NCI-H345 (cell line): ENCODE measurements around the gene FBXO8.
"Not testable (repeated sequence)": the region's sequence is repeated elsewhere in the genome, so short reads cannot be mapped to it uniquely, and the experiment has no call there.

Experiments used
- DNase-seq: peaks from one replicate; lab custom pipeline; 2025; lab: John Stamatoyannopoulos, UW

Gene FBXO8

DNA sequence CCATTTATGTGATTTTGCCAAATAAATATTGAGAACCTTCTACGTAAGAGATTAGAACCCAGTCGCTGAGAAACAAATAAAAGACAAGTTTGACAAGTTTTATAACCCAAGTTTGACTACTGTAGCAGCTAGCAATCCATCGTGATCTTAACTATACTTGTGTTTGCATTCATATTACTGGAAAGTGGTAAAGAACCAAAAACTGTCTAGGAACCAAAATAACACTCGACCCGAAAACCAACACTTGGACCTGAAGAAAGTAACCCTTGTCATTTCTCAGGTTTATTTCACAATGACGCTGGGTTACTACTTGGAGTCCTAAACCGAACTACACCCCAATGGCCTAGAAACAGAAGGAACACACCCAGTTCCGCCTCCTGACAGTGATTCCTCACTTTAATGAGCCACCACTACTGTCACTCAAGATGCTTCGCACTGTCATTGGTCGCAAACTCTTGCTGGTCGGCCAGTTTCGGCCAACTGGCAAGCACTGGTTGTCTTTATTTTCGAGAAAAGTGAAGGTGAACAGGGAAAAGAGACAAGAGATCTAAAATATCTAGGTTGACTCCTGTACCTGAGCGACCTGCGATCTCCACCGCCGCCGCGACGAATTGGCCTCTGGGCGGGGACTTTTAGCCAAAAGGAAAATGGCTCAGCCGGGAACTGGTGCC is 496 bp downstream of the FBXO8 start:
- DNase-seq, result peak; percentile 86

DNA sequence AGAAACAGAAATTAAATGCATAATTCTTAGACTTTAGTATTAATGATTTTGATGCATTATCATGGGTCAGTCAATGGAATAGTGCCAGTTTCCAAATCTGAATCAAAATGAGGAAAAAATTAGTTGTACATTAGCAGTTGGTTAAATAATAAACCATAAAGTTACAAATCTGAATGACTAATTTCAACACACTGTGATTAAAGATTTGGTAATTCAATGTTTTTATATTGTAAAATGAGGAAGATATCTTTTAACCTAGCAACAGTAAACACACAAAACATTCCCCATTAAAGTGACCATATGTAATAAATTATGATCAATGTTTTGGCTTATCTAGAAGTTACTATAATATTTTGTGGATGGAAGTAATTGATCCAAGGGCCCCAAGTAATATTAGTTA is 1.6 kb downstream of the FBXO8 start:
- DNase-seq, result no peak

DNA sequence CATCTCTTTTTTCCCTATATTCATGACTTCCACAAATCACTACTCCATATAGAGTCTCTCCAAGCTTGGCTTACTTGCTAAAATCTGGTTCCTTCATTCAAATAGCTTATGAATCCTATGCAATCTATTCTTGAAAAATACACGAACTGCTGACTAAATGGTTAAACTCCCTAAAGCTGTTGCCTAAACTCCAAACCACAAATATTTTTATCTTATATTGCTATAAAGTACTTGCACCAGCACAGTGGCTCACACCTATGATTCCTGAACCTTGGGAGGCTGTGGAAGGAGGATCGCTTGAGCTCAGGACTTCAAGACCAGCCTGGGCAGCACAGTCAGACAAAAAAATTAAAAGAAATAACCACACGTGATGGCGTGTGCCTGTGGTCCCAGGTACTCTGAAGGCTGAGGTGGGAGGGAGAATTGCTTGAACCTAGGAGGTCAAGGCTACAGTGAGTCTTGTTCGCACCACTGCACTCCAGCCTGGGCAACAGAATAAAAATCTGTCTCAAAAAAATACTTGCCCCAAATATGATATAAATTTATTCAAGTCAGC is 2.2 kb downstream of the FBXO8 start:
- no peak for DNase-seq

DNA sequence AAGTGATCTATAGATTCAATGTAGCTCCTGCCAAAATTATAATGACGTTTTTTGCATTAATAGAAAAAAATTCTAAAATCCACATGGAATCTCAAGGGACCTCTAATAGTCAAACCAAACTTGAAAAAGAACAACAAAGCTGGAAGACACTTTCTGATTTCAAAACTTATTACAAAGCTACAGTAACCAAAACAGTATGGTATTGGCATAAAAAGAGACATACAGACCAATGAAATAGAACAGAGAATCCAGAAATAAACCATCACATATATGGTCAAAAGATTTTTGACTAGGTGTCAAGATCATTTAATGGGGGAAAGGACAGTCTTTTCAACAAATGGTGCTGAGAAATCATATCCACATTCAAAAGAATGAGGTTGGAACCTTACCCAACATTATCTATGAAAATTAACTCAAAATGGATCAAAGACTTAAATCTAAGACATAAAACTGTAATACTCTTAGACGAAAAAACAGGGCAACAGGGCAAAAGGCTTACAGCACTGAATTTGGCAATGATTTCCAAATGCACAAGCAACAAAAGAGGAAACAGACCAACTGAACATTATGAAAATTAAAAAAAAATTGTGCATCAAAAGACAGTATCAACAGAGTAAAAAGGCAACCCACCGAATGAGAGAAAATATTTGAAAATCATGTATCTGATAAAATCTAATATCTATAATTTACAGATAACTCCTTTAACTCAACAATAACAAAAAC is 3.9 kb downstream of the FBXO8 start:
- no peak for DNase-seq

DNA sequence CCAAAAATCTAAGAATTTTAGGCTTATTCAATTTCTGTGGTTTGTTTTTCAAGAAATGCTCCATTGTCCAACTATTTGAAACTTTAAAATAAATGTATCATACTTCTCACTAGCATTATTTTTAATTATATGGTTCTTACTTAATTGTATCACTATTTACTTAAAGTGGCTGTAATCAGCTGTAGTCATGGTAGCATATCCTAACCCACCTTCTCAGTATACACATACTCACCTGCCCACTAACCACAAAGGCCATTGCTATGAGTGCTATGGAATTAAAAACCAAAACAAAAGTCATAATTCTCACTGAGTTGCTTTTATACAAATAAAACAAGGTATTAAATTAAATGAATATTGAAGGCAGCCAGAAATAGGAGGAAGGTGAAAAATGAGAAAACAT is 5.0 kb downstream of the FBXO8 start:
- no peak for DNase-seq

DNA sequence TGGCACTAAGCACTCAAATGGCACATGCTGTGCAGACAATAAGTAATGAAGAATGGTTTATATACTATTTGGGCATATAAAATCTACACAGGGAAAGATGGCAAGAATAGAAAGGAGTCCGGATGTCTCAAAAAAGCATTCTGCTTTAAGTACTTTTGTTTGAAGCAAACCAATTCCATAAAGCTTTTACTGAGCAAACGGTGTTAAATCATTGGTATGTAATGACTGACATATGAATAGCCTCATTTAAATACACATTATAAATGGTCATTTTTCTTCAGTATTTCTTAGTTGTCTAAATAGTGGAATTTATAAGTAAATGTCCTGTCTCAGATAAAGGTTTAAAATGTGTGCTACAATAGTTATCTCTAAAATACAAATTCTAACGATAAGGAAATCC is 6.0 kb downstream of the FBXO8 start:
- DNase-seq, result no peak

DNA sequence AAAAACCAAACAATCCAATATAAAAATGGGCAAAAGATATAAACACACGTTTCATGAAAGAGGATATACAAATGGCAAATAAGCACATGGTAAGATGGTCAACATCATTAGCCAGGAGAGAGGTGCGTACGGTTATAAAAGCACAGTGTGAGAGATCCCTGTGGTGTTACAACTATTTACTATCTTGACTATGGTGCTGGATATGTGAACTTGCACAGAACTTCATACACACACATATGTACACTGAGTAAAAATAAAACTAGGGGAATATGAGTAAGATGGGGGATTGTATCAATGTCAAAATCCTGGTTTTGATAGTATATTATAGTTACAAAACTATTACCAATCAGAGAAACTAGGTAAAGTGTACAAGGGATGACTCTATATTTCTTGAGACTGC is 8.4 kb downstream of the FBXO8 start:
- no peak for DNase-seq

DNA sequence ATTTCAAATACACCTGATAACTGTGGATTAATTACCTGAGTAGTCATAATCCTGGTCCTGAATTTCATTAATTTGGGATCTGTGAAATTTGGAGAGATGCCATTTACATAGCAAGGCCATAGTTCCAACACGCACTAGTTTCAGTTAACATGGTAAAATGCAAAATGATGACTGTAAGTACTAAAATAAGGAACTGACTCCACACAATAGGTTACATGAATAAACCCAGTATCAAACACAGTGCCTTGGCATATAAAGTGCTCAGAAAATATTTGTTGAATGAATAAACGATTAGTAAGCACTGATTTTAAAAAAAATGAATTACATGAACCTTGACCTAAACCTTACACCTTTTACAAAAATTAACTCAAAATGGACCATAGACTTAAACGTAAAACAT is 9.0 kb downstream of the FBXO8 start:
- no peak for DNase-seq

DNA sequence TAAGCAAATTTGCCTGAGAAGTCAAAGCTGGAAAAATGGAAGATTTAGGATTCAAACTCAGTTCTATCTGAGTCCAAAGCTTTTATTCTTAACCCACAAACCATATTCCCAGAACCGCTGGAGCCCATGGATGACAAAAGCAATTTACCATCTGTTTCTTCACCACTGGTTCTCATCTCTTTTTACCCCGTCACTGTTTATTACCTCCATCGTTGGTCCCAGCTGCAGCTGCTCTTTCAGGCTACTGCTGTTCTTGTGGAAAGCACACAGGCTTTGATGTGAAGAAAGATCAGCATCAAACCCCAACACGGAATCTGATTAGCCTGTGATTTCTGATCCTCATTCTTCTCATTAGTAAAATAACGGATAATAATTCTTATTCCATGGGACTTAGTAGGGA is 9.5 kb downstream of the FBXO8 start:
- DNase-seq, result no peak

DNA sequence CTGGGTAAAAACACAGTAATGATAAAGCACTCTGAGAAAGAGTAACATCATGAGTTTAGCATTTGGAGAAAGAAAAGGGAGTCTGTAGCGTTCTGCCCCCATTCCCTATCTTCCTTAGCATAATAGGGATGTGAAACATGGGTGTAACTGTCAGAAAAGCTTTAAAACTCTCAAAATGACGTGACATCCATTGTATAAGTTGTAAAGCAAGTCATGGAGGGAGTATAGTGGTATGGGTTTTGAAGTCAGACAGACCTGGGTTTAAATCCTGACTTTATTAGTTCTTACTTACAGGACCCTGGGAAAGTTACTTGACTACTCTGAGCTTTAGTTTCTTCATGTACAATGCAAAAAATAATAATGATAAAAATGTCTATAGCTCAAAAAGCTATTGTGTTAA is 17.1 kb downstream of the FBXO8 start:
- no peak for DNase-seq

DNA sequence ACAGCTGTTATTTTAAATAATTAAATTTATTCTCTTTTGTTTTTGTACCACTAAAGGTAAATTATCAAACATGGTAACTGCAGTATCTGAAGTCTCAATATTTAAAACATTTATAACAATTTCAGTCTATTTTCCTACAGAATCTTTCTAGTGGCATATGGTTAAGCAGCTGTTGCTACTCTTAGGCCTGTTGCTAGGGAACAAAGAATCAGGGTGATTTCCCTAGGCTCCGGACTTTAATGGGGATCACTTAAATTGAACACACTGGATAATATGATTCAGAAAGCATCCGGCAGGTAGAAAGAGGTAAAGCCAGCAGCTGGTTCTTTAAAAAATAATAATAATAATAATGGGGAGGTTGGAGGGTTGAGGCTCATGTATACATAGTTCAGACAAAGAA is 17.6 kb downstream of the FBXO8 start:
- DNase-seq, result no peak

DNA sequence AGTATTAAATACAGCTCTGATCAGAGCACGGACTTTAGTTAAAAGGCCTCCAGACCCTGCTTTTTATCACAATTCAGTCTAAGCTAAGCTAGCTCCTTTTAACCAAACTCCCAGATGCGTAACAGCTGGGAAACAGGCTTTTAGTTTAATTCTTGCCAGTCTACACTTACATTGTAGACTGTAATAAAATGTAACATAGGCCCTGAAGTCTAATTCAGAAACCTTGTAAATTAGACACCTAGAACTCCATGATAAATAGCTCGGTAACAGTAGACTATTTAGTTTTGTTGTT is 20.1 kb downstream of the FBXO8 start:
- no peak for DNase-seq

DNA sequence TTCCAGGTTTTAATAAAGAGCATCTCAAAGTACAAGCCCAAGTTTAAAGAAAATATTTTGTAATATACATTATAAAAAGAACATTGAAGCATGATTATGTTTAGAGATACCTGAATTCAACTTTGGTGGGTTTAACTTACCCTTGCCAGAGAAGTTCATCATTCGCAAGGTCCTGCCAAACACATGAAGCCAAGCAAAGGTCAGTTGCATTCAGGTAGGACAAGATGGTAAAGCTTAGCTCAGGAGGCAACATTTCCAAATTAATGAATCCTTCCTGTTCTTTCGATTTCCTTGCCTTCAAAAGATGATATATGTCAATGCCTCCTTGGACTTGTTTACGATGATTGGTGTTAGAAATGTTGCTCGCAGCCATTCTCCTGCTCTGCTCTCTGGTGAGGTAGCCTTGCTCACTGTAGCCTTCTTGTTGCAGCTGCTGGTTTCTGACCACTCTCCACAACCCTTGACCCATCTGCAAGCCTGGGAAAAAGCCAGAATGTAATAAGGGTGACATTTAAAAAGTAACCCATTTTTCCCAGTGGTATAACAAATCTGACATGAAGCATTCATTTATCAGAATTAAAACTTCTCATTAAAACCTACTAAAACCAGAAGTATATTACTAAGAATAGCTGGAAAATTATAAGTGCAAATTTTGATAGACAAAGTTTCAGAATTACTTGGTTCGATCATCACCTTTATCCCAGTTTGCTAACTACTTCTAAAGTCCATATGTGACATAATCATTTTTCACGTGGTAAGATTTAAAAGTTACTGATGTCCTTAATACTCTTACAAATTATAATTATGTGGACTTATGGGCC is 20.6 kb downstream of the FBXO8 start:
- DNase-seq, result no peak

DNA sequence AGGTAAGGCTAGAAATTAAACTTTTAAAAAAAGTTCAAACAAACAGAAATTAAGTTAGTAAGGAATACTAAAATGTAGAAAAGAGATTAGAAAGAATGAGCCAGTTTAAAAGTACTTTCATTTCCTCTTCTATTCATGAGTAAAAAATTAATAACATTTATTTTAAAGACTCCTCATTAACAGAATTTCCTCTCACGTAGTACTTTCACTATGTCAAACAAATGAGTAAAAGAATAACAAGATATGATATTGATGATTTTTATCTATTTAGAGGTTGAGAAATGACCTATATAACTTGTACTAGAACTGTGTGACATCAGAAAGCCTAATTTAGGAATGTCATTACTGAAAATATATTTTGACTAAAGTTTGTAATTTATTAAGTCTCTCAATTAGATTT is 22.0 kb downstream of the FBXO8 start:
- DNase-seq, result not testable (repeated sequence)

DNA sequence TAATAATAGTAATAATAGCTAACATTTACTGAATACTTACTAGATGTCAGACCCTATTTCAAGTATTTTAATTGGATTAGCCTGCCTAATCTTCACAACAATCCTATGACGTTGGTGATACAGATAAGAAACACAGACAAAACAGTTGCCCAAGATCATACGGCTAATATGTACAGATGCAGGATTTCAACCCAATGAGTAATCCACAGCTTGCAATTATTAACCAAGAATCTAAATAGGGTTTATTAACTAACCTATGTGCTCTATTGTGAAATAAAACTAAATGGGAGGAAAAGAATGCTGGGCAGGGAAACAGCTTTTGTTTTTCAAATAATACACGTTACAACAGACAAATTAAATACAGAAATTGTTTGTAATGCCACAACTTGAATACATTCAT is 23.4 kb downstream of the FBXO8 start:
- DNase-seq, result no peak

DNA sequence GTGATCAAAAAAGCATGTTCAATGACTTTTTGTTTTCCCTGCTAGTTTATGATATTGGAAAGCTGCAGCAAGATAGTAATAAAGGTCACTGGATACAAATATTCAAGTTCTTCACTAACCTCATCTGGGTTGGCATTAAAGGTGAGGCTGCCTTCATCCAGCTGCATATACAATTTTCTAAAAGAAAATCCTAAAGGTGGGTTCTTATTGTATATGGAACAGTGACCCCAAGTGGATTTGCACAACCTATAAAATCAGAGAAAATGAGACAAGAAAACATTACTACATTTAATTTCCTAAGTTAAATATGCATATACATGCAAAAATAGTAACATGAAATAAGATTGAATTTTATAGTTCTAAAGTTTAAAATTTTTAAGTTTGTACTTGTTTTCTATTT is 23.9 kb downstream of the FBXO8 start:
- DNase-seq, result no peak

DNA sequence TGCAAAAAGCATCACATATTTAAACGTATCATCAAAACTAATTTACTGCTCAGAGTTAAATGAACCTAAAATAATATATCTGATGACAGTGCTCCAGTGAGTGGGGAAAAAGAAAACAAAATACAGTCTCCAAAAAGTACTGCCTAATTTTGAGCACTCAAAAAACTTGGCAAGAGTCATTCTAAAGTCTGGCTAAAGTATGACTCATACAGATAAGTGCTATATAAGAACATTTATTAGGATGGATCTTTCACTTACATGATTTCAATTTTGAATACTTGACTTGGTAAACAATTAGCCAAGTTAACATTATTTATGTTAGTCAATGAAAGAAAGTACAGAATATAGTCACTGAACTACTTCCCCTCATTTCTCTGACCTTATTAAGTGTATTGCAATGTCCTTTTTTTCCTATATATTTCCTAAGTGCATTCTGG is 27.2 kb downstream of the FBXO8 start:
- no peak for DNase-seq

DNA sequence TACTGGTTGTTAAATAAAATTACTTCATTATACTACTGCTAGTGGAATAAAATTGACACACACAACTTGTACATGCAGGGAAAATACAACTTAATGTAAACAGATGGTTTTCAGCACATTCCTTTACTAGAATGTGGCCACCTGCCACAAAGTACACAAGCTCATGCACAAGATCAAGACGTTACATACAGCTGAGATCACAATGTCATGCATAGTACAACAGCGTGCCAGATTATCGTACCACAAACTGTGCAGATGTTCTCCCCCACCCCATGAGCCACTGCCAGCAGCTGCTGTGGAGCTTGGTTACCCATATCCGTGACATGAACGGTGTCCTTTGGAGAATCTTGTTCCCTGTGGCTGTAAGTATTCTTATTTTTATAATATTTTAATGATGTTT is 27.7 kb downstream of the FBXO8 start:
- DNase-seq, result no peak

DNA sequence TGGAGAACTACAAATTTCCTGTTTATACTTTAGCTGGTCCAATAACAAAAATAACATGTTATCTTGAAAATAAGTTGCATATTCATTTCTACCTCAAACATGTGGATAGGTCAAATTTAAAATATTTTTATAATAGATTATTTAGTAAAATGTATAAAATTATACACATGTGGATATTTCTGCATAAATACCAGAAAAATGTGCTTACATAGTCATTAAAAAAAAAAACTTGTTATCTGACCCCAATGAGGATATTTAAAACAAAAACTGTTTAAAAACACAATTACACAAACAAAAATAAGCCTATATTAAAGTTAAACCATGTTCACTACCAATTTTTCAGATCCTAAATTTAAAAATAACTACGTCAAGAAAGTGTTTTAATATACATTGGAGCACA is 28.1 kb downstream of the FBXO8 start:
- DNase-seq, result no peak

DNA sequence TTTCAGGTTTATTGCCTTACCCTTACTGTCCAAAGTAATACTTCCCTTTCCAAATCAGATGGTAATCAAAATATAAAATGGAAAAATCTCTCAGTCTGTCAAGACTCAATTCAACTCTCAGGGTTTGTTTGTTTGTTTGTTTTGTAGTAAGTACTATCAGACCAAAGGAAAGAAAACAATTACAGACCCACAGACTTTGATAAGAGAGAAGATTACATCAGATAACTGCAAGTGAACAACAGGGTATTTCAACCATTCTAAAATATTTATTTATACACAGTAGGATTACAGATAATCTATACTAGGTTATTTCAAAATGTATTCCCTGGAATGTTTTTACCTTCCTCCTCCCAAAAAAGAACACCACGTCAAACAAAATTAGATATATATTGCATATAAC is 28.9 kb downstream of the FBXO8 start:
- no peak for DNase-seq

DNA sequence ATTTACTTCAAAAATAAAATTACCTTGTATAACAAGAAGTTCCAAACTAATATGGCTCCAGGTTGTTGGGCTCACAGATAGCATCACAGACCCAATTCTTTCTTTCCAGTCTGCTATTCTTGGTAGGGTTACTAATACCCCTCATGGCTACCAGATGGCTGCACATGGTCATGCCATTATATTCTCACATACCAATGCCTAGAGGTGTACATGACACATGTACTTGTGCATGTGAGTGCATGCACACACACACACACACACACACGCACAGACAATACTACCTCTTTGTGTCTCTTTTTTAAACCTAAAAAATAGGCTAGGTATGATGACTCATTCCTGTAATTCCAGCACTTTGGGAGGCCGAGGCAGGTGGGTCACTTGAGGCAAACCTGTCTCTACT is 31.1 kb downstream of the FBXO8 start:
- DNase-seq, result no peak

DNA sequence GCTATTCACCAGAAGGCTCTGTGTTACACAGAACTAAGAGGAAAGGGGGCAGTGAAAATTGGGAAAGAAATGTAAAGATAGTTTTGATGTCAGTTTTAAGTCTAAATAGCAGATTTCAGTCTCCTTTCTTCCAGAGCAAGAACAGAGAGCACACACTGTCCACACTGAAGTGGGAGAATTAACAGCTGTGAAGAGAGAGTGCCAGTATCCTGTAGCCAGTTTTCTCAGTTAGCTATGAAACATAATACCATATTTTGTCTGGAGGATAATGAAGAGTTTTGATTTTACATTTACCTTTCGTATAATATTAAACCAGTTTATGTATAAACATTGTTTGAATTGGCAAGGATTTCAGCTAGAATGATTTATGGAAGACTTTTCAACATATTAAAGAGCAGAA is 35.1 kb downstream of the FBXO8 start:
- DNase-seq, result no peak

DNA sequence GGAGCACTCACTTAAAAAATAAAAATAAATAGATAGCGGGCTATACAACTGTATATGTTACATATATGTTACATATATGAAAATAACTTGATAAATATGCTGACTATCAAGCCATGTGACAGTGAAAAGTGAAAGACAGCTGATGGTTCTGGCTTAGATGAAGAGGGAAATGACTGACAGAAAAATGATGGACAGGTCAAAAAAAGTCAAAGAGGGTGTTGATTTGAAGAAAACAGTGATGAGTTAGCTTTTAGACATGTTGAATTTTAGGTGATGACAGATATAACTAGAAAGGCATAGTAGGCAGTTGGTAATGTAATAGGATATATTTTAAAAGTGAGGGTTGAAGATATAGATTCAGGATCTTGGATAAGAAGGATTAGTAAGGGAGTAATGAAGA is 37.8 kb downstream of the FBXO8 start:
- no peak for DNase-seq
